MM.1S (cell line): Measurements from ENCODE around the gene OR4D9.

Experiments
- EZH2 ChIP-seq: fragments of 300-600 bp; sonication (generic); optimal IDR thresholded peaks from 2 replicates; pipeline ENCODE3; 2017; ENCODE audit warnings: low read depth, mild to moderate bottlenecking, antibody characterized with exemption, low read length, mixed read lengths
- EZH2phosphoT487 ChIP-seq: fragments of 300-600 bp; sonication (generic); IDR thresholded peaks from 2 replicates; pipeline ENCODE4 v1.6.1; 2018; ENCODE audit warnings: antibody characterized with exemption, low read length
- TF ChIP-seq, protein P1 (sequence below): fragments of 300-600 bp; sonication (generic); IDR thresholded peaks from 2 replicates; pipeline ENCODE4 v1.5.1; 2016; ENCODE audit warnings: antibody characterized with exemption, low read length, mixed read lengths

DNA sequence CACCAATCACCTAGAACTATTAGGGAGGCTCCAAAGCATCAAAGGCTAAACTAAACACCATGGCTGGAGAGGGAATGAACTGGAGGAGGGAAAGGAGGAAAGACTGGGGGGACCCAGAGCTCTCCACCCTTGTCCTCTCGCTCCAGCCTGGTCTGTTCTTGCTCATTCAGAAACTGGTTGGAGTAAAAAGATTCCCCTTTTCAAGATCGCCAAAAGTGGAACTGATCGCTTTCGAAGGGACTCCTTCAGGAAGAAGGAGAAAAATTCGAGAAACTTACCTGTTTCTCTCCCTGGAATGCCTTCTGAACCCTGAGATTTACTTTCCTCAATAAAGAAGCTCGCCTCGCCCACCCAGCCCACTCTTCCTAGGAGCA is 46.9 kb downstream of the OR4D9 start:
- TF ChIP-seq, protein P1, sequence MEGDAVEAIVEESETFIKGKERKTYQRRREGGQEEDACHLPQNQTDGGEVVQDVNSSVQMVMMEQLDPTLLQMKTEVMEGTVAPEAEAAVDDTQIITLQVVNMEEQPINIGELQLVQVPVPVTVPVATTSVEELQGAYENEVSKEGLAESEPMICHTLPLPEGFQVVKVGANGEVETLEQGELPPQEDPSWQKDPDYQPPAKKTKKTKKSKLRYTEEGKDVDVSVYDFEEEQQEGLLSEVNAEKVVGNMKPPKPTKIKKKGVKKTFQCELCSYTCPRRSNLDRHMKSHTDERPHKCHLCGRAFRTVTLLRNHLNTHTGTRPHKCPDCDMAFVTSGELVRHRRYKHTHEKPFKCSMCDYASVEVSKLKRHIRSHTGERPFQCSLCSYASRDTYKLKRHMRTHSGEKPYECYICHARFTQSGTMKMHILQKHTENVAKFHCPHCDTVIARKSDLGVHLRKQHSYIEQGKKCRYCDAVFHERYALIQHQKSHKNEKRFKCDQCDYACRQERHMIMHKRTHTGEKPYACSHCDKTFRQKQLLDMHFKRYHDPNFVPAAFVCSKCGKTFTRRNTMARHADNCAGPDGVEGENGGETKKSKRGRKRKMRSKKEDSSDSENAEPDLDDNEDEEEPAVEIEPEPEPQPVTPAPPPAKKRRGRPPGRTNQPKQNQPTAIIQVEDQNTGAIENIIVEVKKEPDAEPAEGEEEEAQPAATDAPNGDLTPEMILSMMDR, result no peak
- no peak for TF ChIP-seq EZH2phosphoT487
- no peak for TF ChIP-seq EZH2
